Astrocyte of the hippocampus (primary cell): ENCODE measurements around the gene NOP14.
"Not testable (repeated sequence)": the region's sequence is repeated elsewhere in the genome, so short reads cannot be mapped to it uniquely, and the experiment has no call there.

Experiments
- DNase-seq: peaks from one replicate; pipeline ENCODE4 v3.0.0; 2011; ENCODE audit warnings: low read depth, low spot score

Gene NOP14

DNA sequence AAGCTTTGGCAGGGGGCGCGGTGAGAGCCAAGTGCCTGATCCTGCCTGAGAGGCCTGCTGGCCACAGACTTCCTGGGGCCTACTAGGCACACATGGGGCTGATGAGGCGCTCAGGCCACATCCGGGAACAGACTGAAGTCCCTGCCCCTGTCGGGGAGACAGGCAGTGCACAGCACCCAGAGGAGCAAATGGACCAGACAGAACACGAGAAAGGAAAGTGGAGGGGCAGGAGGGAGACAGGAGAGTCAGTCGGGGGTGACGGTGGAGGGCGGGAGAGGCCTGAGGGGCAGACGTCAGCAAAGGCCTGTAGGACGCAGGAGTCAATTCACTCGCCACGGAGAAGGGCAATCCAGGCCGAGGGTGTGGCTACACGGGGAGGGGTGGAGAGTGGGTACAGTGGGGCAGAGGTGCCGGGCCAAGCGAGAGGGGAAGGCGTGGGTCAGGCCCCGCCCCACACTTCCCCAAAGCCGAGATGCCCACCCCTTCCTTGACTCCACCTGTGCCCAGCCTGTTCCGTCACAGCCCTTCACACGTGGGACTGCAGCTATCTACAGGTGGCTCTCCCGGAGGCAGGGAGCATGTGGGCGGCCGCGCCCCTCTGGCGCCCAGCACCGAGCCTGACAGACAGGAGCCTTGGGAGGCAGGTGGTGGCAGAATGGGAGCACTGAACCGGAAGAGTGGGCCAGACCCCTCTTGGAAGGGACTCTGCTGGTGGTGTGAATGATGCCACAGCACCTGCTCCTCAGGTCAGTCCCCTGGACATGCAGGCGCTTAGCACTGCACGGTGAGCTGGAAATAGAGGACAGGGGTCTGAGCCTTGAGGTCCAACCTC lies 20.5 kb downstream of the NOP14 start:
- no peak for DNase-seq

DNA sequence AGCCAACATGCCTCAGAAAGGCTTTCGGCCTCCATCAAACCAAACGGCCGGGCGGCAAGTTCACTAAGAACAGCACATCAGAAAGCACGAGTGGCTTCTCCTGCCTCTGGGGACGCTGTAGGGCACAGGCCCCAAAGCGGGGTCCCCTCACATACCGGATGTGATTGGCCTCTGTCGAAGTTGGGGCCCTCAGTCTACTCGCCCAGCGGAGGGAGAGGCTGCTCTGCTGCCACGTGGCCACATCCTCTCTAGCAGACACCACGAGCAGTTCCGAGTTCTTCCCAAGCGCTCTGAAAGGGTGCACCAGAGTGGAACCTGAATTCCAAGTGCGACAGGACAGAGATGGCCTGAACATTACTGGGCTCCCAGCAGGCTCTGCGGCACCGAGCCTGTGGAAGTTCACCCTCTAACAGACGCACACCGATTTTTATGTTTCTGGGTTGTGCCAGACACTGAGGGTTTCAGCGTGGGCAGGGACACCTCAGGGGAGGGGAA lies 21.1 kb downstream of the NOP14 start:
- no peak for DNase-seq

DNA sequence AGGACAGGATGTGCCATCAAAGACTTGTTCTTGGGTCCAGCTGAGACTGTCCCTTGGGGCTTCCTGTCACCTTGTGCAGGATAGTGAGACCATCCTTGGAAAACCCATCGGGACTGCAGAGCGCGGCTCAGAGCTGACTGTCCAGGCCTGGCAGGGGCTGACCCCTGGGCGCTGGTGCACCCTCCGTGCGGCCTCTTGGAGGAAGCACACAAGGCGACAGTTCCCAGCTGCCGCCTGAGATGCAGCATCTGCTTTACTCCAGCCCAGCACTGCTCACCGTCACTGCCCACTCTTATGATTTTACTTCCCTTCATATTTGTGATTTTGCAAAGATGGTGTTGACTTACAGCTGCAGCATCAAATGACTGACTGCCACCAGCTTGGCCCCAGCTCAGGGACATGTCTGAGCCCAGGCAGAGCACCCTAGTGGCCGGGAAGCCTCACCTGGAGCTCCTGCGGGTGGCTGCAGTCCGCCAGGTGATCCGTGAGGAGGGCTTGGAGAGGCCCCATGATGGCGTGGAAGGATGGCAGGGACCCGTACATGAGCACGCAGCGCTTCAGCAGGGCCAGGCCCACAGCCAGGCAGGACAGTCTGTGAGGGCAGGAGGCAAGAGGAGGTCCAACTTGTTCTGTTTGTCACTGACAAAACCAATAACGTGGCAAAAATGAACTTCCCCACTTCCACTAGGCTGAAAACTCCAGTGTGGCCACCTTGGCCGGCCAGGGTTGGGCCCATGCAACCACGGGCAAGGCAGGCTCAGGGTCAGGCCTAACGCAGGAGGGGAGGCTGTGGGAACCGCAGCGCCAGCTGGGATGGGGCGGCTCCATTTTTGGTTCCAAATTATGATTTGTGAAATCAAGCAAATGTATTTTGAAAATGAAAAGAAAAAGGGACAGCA lies 21.8 kb downstream of the NOP14 start:
- DNase-seq = no peak

DNA sequence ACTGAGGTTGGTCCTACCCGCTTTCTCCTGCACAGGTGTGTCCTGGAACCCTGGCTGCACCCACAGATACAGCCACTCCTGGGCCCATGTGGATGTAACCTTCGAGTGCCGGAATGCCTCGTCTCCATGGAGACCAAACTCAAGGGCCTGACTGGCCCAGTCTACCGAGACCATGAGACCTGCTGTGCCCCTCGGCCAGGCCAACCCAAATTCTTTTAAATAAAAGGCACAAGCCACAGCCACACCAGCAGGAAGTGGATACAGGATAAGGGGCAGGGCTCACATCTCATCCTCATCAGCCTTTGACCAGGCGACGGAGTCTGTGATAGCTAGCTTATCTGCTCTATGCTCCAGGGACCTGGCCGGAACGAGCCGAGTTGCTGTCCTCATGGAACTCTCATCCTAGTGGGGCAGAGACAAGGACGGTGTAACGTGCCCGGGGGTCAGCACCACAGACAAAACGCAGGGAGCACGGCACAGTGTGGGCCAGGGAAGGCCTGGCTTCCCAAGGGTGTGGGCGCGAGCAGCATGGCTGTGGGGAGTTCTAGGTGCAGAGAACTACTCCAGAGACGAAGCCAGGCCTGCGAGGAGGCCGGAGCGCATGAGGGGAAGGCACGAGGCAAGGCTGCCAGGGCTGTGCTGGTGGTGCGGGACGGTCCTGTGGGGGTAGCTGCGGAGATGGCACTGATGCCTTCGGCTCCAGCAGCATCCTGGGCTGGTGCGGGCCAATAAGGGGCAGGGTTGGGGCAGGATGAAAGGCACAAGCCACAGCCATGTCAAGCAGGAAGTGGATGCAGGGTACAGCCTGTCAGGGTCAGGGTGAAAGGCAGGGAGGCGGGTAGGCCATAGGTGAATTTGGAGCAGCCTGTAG lies 22.7 kb downstream of the NOP14 start:
- no peak for DNase-seq

DNA sequence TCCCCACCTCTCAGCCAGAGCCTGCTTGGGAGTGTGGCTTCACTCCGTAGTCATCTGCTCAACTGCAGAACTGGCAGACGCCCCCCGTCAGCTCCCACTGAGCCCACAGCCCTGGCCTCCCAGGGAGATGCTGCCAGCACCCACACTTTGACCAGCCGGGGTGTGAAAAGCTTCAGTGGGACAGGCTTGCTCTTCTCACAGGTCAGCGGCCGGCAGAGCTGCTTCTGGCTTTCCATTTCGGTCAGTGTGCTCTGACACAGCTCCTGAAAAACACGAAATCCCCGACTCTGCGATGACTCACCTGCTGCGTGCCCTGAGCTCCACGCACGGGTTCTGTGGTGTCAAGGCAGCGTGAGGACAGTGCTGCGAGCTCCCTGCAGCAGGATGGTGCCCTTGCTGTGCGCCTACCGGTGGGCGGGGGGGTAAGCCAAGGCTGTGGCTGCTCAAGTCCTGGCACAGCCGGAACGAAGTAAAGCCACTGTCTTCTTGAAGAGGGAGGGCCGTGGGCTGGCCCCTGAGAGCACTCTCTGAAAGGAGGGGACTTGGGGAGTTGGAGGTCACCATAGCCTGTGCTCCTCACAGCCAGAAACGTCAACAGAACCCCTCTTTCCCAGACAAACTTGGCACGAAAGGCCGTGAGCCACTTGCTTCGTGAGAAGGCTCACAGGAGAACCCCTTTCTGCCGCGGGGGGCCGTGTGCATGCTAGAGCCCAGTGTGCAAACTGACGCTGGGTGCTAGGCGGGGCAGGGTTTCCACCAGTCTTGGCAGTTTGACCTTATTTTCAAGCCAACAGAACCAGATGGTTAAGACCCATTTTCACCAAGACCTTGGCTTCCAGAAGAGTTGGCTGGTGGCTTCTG lies 23.6 kb downstream of the NOP14 start:
- no peak for DNase-seq

DNA sequence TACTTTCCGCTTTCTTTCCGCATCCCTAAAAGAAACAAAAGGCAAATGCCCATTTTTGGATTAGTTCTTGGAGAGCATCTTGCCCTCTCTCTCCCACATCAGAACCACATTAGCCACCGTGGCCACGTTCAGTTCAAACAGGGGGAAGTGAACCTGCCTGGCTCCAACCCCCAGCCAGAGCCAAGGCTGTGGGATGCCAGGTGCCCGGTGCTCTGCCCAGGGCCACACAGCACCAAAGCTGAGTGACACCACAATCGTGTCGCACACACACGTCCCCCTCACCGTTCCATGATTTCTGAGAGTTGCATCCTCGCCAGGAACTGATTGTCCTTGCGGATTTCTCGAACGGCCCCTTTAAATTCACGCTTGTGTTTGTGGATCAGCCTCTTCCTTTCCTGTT lies 24.3 kb downstream of the NOP14 start:
- DNase-seq = no peak

DNA sequence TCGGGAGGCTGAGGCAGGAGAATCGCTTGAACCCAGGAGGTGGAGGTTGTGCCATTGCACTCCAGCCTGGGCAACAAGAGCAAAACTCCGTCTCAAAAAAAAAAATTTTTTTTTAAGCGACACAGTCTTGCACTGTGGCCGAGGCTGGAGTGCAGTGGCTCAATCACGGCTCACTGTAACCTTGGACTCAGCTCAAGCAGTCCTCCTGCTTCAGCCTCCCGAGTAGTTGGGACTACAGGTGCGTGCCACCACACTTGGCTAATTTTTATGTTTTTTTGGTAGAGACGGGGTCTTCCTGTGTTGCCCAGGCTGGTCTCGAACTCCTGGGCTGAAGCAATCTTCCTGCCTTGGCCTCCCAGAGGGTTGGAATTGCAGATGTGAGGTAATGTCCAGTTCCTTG lies 24.8 kb downstream of the NOP14 start:
- DNase-seq = not testable (repeated sequence)

- DNase-seq = no peak
These were observed 25.2 kb downstream of the NOP14 start for GRCh38 chr4:2937986-2938385.

GRCh38 chr4:2937146-2937857 lies 25.9 kb downstream of the NOP14 start:
- peak; percentile 85 for DNase-seq

GRCh38 chr4:2936773-2937145 lies 26.4 kb downstream of the NOP14 start:
- DNase-seq = peak; percentile 81

GRCh38 chr4:2935762-2936743 lies 27.2 kb downstream of the NOP14 start:
- DNase-seq = peak; percentile 73

GRCh38 chr4:2934813-2935761 lies 28.1 kb downstream of the NOP14 start:
- peak; percentile 97 for DNase-seq

DNA sequence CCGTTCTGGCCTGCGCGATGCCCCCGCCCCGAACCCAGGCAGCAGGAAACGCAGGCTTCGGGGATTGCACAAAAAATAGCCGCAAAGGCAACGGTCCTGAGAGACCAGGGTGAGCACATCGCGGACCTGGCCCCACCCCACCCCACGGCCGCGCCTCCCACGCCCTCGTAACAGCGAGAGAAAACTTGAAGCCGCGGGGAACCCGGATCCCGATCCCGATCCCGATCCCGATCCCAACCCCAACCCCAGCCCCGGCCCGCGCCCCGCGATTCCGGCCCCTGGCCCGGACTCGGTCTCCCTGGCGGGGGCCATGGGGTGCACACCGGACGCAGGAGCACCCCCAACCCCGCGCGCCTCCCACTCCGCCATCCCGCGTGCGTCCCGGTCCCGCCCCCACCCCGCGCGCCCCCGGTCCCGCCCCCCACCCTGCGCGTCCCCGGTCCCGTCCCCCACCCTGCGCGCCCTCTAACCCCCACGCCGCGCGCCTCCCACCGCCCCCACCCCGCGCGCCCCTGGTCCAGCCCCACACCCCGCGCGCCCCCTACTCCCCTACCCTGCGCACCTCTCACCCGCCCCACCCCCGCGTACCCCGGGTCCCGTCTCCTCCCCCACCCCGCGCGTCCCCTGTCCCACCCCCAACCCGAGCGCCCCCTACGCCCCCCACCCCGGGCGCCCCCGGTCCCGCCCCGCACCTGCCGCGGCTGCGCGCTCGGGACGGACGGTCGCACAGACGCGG lies 29.0 kb downstream of the NOP14 start:
- DNase-seq = peak; percentile 62

- peak; percentile 51 for DNase-seq
These were observed 29.6 kb downstream of the NOP14 start for GRCh38 chr4:2933566-2934076.

DNA sequence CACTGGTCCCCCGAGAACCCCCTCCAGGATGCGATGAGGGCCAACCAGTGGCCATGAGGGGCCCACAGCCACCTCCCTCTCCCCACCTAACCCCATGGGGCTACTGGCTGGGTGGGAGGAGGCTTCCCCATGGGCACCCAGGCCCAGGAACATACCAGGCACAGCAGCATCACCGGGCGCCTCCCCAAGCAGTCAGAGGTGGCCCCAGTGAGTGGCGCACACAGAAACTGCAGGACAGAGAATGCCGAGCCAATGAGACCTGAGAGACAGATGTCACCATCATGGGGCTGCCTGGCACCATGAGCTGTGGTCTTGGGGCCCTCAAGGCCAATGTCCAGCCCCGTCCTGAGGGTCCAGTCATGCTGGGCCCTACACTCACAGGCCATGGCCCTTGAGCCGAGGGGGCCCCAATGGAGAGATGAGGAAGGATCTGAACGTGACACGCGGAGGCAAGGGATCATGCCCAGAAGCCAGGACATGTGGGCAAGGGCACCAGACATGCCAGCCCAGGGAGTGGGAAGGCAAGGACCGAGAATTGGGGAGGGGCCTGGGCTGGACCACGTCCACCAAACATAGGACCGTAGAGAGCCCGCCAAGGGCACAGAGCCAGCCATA lies 30.1 kb downstream of the NOP14 start:
- no peak for DNase-seq

GRCh38 chr4:2932321-2932950 lies 30.8 kb downstream of the NOP14 start:
- no peak for DNase-seq
